Measurements from ENCODE around the gene NATD1. TPM values are rescaled to one million over a fixed set of nuclear protein-coding genes. Genes with fewer than 3 reads are reported as not detected.

The NATD1 gene
- total RNA-seq, 4 donors from 2014 or later: 12.3 to 26.2 (median 18.1) TPM

DNA sequence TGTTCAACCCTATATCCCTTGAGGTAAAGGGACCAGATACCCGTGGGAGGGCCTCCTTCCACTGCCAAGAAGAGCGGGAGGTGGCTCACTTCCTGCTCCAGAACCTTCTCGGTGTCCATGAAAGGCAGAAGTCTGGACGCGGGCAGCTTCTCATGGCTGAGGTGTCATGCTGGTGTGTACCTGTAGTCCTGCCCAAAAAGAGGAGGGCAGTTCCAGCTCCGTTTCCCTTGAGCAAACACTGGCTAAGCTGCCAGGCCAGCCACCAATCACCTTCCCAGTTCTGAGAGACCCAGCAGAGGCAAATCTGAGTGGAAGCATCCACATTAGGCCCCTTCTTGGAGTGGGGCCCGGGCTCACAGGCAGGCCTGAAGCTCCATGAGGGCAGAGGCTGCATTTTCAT is 44.9 kb downstream of the NATD1 start:
- Histone ChIP-seq H3K9me3 (no peaks in the 10 kb centered on the region), H3K27me3 (no peaks in the 10 kb centered on the region), H3K4me1 (peaks cover 73 to 84% (median 76%) of the 10 kb centered on the region in 4 donors), H3K4me3 (no peak overlapping the region), H3K36me3 (peaks cover 0 to 43% (median 24%) of the 10 kb centered on the region in 4 donors), H3K27ac (replicated peaks in 1 of 4) (no peak overlapping the region)
- no peak for TF ChIP-seq POLR2A (IDR thresholded peaks at IDR 0.05; ENCODE audit: low read depth)
- intact Hi-C loops (cut with DNase I): no loop called here
- no peak for DNase-seq (ENCODE audit: extremely low spot score)
- 72% methylated on average over 7 of the region's 7 CpGs for WGBS

DNA sequence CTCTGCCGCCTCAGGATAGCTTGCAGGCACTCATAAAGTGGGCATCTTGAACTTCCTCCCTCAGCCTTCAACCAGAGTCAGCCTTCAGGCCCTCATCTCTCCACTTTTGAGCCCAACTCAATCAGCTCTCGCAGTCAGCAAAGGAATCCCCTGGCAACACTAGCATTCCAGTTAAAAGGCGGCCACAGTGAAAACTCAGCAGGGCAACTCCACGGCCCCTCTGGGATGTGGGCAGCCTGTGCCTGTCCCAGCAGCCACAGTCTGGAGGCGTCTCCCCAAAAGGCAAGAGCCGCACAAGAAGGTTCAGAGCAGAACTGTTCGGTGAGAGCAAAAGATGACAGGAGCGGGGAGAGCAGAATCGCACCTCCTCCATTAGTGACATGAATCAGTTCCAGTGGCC is 48.3 kb downstream of the NATD1 start:
- peaks cover 0 to 30% (median 13%) of the 10 kb centered on the region in 4 donors for H3K36me3 ChIP-seq
- no peak overlapping the region for H3K4me3 ChIP-seq
- WGBS: 53% methylated on average over 4 of the region's 9 CpGs
- no peaks in the 10 kb centered on the region for H3K27me3 ChIP-seq
- no peak overlapping the region for H3K27ac ChIP-seq (replicated peaks in 1 of 4)
- TF ChIP-seq POLR2AphosphoS5 (IDR thresholded peaks at IDR 0.05) (no peak), EP300 (IDR thresholded peaks at IDR 0.05) (no peak), POLR2A (IDR thresholded peaks at IDR 0.05; ENCODE audit: low read depth) (no peak)
- TF ChIP-seq, protein P1, sequence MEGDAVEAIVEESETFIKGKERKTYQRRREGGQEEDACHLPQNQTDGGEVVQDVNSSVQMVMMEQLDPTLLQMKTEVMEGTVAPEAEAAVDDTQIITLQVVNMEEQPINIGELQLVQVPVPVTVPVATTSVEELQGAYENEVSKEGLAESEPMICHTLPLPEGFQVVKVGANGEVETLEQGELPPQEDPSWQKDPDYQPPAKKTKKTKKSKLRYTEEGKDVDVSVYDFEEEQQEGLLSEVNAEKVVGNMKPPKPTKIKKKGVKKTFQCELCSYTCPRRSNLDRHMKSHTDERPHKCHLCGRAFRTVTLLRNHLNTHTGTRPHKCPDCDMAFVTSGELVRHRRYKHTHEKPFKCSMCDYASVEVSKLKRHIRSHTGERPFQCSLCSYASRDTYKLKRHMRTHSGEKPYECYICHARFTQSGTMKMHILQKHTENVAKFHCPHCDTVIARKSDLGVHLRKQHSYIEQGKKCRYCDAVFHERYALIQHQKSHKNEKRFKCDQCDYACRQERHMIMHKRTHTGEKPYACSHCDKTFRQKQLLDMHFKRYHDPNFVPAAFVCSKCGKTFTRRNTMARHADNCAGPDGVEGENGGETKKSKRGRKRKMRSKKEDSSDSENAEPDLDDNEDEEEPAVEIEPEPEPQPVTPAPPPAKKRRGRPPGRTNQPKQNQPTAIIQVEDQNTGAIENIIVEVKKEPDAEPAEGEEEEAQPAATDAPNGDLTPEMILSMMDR (IDR thresholded peaks at IDR 0.05): no peak
- peaks cover 72 to 82% (median 75%) of the 10 kb centered on the region in 4 donors for H3K4me1 ChIP-seq
- DNase-seq (ENCODE audit: extremely low spot score): no peak
- intact Hi-C loops (cut with DNase I): no loop called here
- H3K9me3 ChIP-seq: no peaks in the 10 kb centered on the region

DNA sequence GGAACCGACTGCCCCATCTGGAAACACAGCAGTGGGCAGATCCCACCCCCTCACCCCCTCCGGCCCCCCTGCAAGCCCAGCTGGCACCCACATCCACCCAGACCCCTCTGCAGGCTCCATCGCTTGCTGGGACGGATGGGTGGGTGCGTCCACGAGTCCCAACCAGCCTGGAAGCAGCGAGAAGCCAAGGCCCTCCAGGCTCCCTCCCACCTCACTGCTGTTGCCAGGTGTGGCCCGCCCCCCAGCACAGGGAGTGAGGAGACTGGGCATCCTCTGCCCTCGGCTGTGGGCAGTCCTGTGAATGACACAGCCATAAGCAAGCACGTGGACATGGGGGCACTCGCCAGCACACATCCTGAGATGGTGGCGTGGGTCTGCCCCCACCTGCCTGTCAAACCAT is 50.7 kb downstream of the NATD1 start:
- Histone ChIP-seq H3K27me3 (no peaks in the 10 kb centered on the region), H3K4me1 (peaks cover 61 to 70% (median 63%) of the 10 kb centered on the region in 4 donors), H3K4me3 (no peak overlapping the region), H3K9me3 (no peaks in the 10 kb centered on the region), H3K36me3 (peaks cover 10 to 21% (median 12%) of the 10 kb centered on the region in 4 donors), H3K27ac (replicated peaks in 1 of 4) (no peak overlapping the region)
- no peak for TF ChIP-seq EP300 (IDR thresholded peaks at IDR 0.05)
- TF ChIP-seq, protein P1 (IDR thresholded peaks at IDR 0.05): no peak
- TF ChIP-seq POLR2A (IDR thresholded peaks at IDR 0.05; ENCODE audit: low read depth): no peak
- no peak for TF ChIP-seq POLR2AphosphoS5 (IDR thresholded peaks at IDR 0.05)
- no peak for DNase-seq (ENCODE audit: extremely low spot score)
- intact Hi-C loops (cut with DNase I): no loop called here
- 87% methylated on average over 3 of the region's 12 CpGs for WGBS

DNA sequence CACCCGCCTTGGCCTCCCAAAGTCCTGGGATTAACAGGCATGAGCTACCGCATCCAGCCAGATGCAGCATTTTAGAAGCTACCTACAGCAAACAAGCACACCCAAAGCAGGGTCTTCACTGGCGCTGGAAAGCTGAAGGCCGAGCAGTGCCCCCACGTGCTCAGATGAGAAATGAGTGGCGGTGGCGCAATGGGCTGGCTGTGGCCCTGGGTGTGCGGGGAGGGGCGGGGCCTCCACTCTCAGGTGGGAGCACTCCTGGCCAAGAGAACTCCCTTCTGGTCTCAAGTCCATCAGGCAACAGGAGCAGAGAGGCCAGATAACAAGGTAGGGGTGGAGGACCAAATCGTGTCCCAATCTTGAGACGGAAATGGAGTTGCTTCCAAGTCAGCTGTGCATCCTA is 51.3 kb downstream of the NATD1 start:
- no peak overlapping the region for H3K27ac ChIP-seq (replicated peaks in 1 of 4)
- peaks cover 59 to 70% (median 63%) of the 10 kb centered on the region in 4 donors for H3K4me1 ChIP-seq
- no peaks in the 10 kb centered on the region for H3K9me3 ChIP-seq
- H3K4me3 ChIP-seq: no peak overlapping the region
- intact Hi-C loops (cut with DNase I): no loop called here
- H3K36me3 ChIP-seq: peaks cover 15 to 22% (median 18%) of the 10 kb centered on the region in 4 donors
- no peaks in the 10 kb centered on the region for H3K27me3 ChIP-seq
- no peak for DNase-seq (ENCODE audit: extremely low spot score)
- 100% methylated on average over 9 of the region's 11 CpGs for WGBS
- TF ChIP-seq POLR2AphosphoS5 (IDR thresholded peaks at IDR 0.05): no peak
- TF ChIP-seq EP300 (IDR thresholded peaks at IDR 0.05): no peak
- no peak for TF ChIP-seq POLR2A (IDR thresholded peaks at IDR 0.05; ENCODE audit: low read depth)
- TF ChIP-seq, protein P1 (IDR thresholded peaks at IDR 0.05): no peak

DNA sequence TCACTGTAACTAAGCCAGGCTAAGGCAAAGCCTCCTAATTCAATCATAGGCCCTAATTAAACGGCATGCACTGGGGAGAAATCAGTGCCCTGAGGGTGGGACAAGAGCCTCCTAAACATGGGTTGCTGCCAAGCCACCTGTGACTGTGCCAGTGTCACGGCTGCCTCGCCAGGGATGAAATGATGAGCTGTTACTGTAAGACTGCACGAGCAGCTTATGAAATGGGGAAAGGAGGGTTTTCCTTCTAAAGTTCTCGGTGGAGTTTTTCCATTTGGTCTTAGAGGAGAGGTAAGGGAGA is 52.0 kb downstream of the NATD1 start:
- peaks cover 15 to 29% (median 22%) of the 10 kb centered on the region in 4 donors for H3K36me3 ChIP-seq
- DNase-seq (ENCODE audit: extremely low spot score): no peak
- intact Hi-C loops (cut with DNase I): no loop called here

More for the DNA sequence above, 52.0 kb downstream of the NATD1 start:
- H3K27ac ChIP-seq (replicated peaks in 1 of 4): no peak overlapping the region
- TF ChIP-seq POLR2A (IDR thresholded peaks at IDR 0.05; ENCODE audit: low read depth) (no peak), POLR2AphosphoS5 (IDR thresholded peaks at IDR 0.05) (no peak), EP300 (IDR thresholded peaks at IDR 0.05) (no peak)
- TF ChIP-seq, protein P1 (IDR thresholded peaks at IDR 0.05): no peak
- no peaks in the 10 kb centered on the region for H3K9me3 ChIP-seq
- no peak overlapping the region for H3K4me3 ChIP-seq
- WGBS: 31% methylated on average over 5 of the region's 5 CpGs
- H3K4me1 ChIP-seq: peaks cover 59 to 66% (median 63%) of the 10 kb centered on the region in 4 donors
- H3K27me3 ChIP-seq: no peaks in the 10 kb centered on the region
